Transverse colon (tissue), 4 donors: Measurements from ENCODE around the gene USP6.

ENCODE experiments used
- CTCF ChIP-seq, 5 experiments: fragments of 200-600 bp in 3 of 5; fragments of 450-650 bp in 2 of 5; sonication (generic) in 3 of 5; IDR thresholded peaks; 1 replicate in 2 of 5; 2 replicates in 3 of 5; pipeline ENCODE4 v1.5.1; 2016 to 2017; ENCODE audit warnings: antibody characterized with exemption in 5 of 5, inconsistent platforms in 3 of 5, mild to moderate bottlenecking in 2 of 5, moderate library complexity in 1 of 5
- POLR2A ChIP-seq: fragments of 450-650 bp; IDR thresholded peaks from one replicate; pipeline ENCODE4 v1.6.1; 2016; ENCODE audit warnings: antibody characterized with exemption, mild to moderate bottlenecking, moderate library complexity
- POLR2AphosphoS5 ChIP-seq, 3 donors: sonication (generic); formaldehyde crosslinking; IDR thresholded peaks; one replicate each; pipeline ENCODE4 v1.6.1; 2016; ENCODE audit warnings: antibody characterized with exemption in 3 of 3

- TF ChIP-seq CTCF (IDR thresholded peaks at IDR 0.05) (no peak), POLR2A (no peak), POLR2AphosphoS5 (IDR thresholded peaks at IDR 0.05) (no peak)
These were observed 67.0 kb downstream of the USP6 start for GRCh38 chr17:5182597-5183409.
